Dedifferentiated amniotic fluid mesenchymal stem cell (primary cell): ENCODE results near the gene NCAM2.
A peak's percentile ranks its signal among the peaks of the same experiment; 100 is the strongest.

Experiments used
- DNase-seq: peaks from one replicate; pipeline ENCODE4 v3.0.0-alpha.2; 2016; ENCODE audit errors: extremely low spot score

NCAM2 gene

GRCh38 chr21:21436012-21436534 is 437.9 kb downstream of the NCAM2 start:
- DNase-seq, result peak; percentile 30

GRCh38 chr21:21439761-21440160 is 441.6 kb downstream of the NCAM2 start:
- DNase-seq, result no peak

DNA sequence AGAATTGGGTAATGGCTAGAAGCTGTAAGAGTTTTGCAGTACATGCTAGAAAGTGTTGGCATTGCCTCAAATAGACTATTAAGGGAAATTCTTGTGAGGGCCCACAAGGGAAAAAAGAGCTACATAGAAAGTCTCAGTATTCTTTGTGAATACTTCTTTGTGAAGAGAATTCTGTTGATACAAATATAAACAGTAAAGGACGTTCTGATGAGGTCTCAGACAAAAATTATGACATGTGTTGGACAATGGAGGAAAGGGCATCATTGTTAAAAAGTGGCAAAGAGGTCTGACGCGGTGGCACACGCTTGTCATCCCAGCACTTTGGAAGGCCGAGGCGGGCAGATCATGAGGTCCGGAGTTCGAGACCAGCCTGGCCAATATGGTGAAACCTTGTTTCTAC is 458.9 kb downstream of the NCAM2 start:
- DNase-seq, result no peak

GRCh38 chr21:21458124-21458631 is 460.0 kb downstream of the NCAM2 start:
- no peak for DNase-seq

GRCh38 chr21:21460979-21461378 is 462.8 kb downstream of the NCAM2 start:
- DNase-seq, result no peak

DNA sequence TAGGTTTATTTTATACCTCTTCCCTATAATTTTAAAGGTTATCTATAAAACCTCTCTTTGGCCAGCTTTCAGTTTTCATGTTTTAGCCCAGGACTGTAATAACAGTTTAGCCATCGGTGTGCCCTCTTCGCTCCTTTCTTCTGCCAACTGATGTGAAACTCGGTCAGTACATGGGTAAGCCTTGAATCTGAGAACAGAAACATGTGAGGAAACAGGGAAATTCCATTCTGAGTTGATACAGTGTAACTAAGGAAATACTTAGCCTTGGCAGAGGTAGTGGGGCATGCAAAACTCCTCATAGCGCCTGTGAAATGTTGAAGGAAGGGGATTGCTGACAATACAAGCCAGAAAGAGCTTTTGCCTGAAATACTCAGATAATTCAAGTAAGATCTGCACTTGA is 465.2 kb downstream of the NCAM2 start:
- peak; percentile 15 for DNase-seq

DNA sequence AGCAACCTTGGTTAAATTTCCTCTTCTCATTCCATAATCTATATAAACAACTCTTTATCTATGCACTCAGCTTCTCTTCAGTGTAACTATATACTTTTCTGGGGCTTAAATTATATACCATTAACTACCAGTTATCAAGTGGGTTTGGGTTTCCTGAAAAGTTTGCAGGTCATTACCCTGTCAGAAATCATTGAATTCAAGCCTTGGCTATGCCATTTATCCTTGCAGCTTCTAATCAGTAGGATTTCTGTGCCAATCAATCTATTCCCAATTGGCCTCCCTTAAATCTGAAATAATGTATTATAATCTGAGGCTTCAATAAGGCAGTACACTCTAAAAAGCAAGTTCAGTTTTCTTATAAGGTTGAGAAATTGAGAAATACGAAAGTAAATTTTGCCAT is 466.5 kb downstream of the NCAM2 start:
- DNase-seq, result peak; percentile 11

GRCh38 chr21:21466752-21467151 is 468.5 kb downstream of the NCAM2 start:
- no peak for DNase-seq

GRCh38 chr21:21468003-21468402 is 469.8 kb downstream of the NCAM2 start:
- no peak for DNase-seq

DNA sequence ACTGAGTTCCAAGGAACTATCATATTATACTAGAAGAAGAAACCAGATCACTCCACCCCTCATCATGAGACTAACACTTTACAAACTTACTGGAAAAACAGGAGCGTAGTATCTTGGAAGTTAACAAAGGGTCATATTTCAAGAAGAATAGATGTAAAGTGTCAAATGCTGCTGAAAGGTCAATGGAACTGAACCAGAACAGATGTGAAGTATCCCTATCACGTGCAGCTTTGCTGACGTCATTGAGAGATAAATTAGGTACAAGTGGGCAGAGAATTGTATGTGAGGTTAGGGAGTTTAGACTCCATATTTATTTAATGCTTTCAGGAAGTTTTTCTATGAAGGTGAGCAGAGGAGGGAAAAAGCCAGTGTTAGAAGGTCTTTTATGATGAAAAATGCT is 483.0 kb downstream of the NCAM2 start:
- DNase-seq, result no peak

DNA sequence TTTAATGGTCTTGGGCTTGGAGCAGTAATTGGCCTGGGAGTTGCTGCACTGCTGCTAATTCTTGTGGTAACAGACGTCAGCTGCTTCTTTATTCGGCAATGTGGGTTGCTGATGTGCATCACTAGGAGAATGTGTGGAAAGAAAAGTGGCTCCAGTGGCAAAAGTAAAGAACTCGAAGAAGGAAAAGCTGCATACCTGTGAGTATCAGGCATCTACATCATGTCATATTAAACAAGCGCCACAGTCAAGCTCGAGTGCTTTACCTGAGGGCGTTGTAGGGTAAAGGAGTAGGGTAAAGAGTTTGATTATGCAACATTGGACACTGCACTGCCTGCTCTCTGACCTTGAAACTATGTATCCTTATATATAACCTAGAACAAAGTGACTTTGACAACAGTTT is 510.6 kb downstream of the NCAM2 start:
- no peak for DNase-seq

DNA sequence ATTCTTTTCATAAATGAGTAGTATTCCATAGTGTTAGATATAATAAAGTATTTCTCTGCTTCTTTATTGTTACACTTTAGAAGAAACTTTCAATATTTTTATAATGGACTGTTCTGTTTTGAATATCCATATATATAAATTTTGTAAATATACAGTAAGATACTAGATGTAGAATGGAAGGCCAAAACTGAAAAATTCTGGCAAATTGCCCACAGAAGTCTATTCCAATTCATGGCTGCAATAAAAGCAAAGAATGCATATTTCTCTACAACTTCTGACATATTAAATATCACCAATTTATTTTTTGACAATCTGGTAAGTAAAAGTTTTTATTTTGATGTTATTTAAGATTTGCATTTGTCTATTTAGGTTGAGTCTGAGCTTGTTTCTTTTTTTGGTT is 532.5 kb downstream of the NCAM2 start:
- no peak for DNase-seq

DNA sequence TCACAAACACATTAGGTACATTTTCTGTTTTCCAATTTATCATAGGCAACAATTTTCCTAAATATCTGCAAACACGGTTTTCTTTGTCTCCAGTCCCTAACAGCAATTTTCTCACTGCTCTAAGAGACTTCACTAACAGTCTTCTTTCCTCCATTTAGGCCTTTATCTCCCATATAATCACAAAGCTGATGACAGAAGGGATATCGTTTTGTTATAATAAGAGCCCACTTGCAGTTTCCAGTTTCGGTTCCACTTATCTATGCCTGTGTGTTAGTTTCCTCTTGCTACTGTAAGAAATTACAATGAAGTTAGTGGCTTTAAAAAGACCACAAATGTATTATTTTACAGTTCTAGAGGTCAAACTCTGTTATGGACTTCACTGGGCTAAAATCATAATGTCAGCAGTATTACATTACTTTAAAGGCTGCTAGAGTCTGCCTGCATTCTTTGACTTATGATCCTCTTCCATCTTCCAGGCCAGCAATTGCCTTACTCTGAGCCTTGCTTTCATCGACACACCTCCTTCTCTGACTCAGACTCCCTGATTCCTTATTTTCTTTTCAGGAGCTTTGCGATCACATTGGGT is 549.3 kb downstream of the NCAM2 start:
- DNase-seq, result no peak

DNA sequence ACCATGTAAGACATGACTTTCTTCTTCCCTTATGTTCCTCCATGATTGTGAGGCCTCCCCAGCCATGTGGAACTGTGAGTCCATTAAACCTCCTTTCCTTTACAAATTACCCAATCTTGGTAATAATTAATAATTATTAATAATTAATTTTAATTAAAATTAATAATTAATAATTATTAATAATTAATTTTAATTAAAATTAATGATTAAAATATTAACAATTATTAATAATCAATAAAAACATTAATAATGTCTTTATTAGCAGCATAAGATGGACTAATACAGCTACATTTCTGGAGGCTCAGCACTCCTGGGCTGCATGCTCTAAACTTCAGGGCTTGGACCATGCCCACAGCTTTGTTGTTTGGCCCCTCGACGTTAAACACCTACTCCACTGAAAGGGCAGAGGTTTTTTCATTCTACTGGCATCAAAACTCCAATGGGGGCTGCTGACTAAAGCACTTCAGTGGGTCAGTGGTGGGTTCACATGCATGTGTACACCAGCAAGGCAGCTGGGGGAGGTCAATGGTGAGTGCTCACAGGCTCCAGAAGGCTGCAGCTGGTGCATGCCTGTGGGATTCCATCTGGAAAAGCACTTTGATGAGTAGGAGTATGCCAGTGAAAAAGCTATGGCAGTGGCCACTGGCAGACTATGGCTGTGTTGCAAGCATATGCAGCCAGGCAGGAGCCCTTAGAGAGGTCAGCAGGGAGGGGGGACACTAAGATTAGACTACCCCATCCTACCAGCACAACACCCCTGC is 561.3 kb downstream of the NCAM2 start:
- DNase-seq, result no peak
